Fibroblast of mammary gland (primary cell): ENCODE results near the gene DYNLT1.
A peak's percentile ranks its signal among the peaks of the same experiment; 100 is the strongest.
"Not testable (repeated sequence)": the region's sequence is repeated elsewhere in the genome, so short reads cannot be mapped to it uniquely, and the experiment has no call there.

Source experiments
- DNase-seq: peaks from one replicate; pipeline ENCODE4 v3.0.0-alpha.2; 2010; ENCODE audit warnings: low read depth
- H3K4me3 ChIP-seq: 2 replicates; pipeline ENCODE4 v1.5.1; 2011; ENCODE audit warnings: low read depth, mild to moderate bottlenecking, low read length, moderate library complexity; ENCODE audit not compliant: control insufficient read depth
- CTCF ChIP-seq: conservative IDR thresholded peaks from 2 replicates; pipeline ENCODE4 v1.5.1; 2011; ENCODE audit warnings: low read depth, low read length, inconsistent platforms; ENCODE audit not compliant: control insufficient read depth, insufficient read depth

DYNLT1 gene

DNA sequence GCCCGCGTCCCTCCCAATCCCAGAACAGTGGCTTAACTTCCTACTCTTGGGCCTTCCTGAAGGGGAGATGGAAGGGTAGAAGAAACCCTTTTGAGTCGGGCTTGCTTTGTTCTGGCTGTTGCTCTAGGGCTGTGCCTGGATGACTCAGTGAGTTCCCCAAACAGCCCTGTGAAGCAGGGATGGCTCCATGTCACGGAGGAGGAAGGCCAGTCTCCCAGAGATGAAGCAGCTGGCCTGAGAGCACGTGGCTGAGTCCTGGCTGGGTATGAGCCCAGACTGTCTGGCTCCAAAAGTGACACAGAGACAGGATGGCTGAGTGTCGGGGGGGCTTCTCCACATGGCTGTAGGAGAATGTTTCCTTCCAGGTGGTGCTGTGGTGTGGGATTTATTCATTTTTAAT is 10.0 kb upstream of the DYNLT1 start:
- peak; percentile 89 for DNase-seq
- TF ChIP-seq CTCF = no peak
- no peak overlapping the region for H3K4me3 ChIP-seq

DNA sequence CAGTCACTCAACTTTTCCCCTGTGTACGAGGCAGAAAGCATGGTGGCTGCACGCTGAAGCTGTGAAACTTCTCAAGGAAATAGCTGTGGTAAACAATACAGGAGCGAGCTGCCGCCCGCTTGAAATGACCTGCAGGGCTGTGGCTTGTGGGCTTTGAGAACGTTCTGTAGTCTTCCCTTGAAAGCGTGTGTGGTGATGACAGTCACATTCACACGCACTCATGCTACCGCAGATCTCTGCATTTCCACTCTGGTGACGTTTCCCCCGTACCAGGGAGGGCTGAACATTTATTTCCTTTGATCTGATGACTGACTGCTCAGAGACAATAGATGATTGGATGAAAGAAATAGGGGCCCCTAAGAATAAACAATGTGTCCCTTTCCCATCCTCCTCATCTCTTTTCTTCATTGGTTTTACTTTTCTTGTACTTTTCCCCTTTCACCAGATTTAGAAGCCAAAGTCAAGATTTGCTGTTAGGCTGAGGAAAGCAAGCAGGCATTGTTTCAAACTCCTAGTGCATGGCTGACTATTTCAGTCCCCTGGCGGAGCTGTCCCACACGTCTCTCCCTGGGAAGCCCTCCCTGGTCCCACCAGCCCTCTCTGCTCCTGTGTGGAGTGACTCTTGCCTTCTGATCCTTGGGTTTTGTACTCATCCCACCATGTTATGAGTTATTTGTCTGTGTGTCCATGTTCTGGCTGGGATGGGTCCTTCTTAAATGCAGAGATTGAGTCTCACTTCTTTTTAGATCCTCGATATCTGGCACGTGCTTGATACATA is 9.2 kb upstream of the DYNLT1 start:
- H3K4me3 ChIP-seq = no peak overlapping the region
- DNase-seq = no peak
- no peak for TF ChIP-seq CTCF

DNA sequence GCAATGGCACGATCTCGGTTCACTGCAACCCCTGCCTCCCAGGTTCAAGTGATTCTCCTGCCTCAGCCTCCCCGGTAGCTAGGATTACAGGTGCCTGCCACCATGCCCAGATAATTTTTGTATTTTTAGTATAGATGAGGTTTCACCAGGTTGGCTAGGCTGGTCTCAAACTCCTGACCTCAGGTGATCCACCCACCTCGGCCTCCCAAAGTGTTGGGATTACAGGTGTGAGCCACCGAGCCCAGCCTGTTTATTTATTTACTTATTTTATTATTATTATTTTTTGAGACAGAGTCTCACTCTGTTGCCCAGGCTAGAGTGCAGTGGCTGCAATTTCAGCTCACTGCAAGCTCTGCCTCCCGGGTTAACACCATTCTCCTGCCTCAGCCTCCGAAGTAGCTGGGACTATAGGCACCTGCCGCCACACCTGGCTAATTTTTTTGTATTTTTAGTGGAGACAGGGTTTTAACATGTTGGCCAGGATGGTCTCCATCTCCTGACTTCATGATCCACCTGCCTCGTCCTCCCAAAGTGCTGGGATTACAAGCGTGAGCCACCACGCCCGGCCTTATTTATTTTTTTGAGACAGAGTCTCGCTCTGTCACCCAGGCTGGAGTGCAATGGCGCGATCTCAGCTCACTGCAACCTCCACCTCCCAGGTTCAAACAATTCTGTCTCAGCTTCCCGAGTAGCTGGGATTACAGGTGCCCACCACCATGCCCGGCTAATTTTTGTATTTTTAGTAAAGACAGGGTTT is 7.6 kb upstream of the DYNLT1 start:
- H3K4me3 ChIP-seq, DNase-seq: not testable (repeated sequence)

DNA sequence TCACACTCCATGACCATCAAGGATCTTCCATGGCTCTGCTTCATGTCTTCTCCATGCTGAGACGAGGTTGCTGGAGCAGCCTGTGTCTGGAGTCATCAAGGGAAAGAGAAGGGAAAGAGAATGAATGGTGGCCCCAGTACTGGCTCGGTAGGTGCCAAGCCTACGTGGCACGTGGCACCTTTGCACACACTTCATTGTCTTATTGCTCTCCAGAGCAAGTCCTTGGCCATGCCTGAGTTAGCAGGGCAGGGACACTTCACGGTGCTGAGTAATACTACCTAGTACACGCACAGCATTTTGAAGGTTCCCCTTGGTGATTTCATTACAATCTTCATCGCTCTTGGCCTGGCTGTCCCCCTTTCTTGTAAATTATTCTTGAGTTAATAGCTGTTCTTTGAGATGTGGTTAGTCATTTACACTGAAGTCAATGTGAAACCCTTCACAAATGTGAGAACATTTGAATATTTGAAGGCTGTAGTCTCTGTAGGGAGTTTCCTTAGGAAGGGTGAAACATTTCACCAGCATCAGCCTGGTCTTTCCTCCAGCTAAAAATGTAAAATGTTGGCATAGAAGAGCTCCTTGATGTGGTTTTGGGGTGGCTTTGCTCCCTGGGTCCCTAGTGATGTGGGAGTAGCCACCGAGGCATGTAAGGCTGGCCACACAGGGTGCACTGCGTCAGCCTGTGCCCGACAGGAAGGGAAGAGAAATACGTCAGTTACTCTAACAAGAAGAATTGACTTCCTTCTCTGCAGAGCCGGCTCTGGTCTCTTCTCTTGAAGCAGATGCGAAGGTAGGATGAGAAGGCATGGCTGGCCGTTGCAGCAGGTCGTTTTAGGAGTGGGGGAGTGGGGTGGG is 5.0 kb upstream of the DYNLT1 start, which contains the start of gene SYTL3:
Gene SYTL3, plus strand, starts transcription at position 766 of the 855 bp plus-strand sequence. CDS start 13,215 bp downstream, outside the sequence.
- no peak for TF ChIP-seq CTCF
- DNase-seq = peak; percentile 58
- no peak within 1 kb of the TSS for H3K4me3 ChIP-seq

DNA sequence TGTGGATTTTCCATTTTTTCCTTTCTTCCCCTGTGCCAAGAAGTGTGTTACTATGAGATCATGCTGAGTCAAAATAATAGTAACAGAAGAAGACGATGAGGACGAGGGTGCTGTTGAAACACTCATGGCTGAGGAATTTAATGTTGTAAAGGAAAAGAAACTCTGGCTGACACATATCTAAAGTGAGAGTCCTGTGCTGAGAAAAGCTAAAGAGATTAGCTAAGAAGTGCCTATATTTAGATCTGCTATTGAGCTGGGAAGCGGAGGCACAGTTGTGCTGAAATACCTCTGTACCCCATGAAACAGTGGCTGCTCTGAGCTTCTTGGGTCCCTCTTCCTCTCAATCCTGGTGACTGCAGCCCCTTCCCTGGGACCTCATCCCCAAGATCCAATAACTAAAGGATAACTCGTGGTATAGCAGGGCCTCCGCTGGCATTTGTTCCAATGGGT is 4.2 kb upstream of the DYNLT1 start:
- no peak overlapping the region for H3K4me3 ChIP-seq
- no peak for TF ChIP-seq CTCF
- DNase-seq = peak; percentile 94

GRCh38 chr6:158647501-158647900 is 3.0 kb upstream of the DYNLT1 start:
- TF ChIP-seq CTCF = no peak
- H3K4me3 ChIP-seq = no peak overlapping the region
- DNase-seq = no peak
